WTC11 (cell line): ENCODE measurements around the gene SELENOI. TPM values are rescaled to one million over a fixed set of nuclear protein-coding genes. Genes with fewer than 3 reads are reported as not detected.

Source experiments
- ATAC-seq: fragments of 200-7000 bp; cut with Tn5 transposase; 2 replicates; pipeline ENCODE4 v1.10.0; 2021; ENCODE audit warnings: mild to moderate bottlenecking, moderate library complexity
- CTCF ChIA-PET: fragments of 300-600 bp; sonication (Branson Sonifier 250); formaldehyde crosslinking; loops from one replicate; lab custom pipeline; 2021; ENCODE audit warnings: antibody characterized with exemption; lab: Charles Lee
- POLR2A ChIA-PET: fragments of 350-600 bp; sonication (Branson Sonifier 250); formaldehyde crosslinking; loops from one replicate; lab custom pipeline; 2021; ENCODE audit warnings: antibody characterized with exemption; lab: Charles Lee
- DNase-seq: peaks from one replicate; pipeline ENCODE4 v3.0.0; 2021; ENCODE audit warnings: low spot score
- H3K27ac Mint-ChIP-seq: 2 replicates; pipeline ENCODE4 v1.8.0; 2021; ENCODE audit warnings: mixed read lengths
- H3K27me3 Mint-ChIP-seq: 2 replicates; pipeline ENCODE4 v1.8.0; 2021; ENCODE audit warnings: low read depth, mild to moderate bottlenecking, moderate library complexity, mixed read lengths
- H3K36me3 Mint-ChIP-seq: 2 replicates; pipeline ENCODE4 v1.8.0; 2021; ENCODE audit warnings: mixed read lengths
- H3K4me1 Mint-ChIP-seq: 2 replicates; pipeline ENCODE4 v1.8.0; 2022; ENCODE audit warnings: mixed read lengths
- H3K4me3 Mint-ChIP-seq: 2 replicates; pipeline ENCODE4 v1.8.0; 2021; ENCODE audit warnings: mild to moderate bottlenecking, moderate library complexity, mixed read lengths
- H3K9me3 Mint-ChIP-seq: 2 replicates; pipeline ENCODE4 v1.8.0; 2021; ENCODE audit warnings: mixed read lengths
- CBFB ChIP-seq: sonication (generic); formaldehyde crosslinking; IDR thresholded peaks from 2 replicates; pipeline ENCODE4 v1.8.1; 2022; ENCODE audit warnings: mild to moderate bottlenecking, low read depth, missing genetic modification reagents
- E2F5 ChIP-seq: sonication (generic); formaldehyde crosslinking; IDR thresholded peaks from 2 replicates; pipeline ENCODE4 v1.8.1; 2022; ENCODE audit warnings: mild to moderate bottlenecking, moderate library complexity, missing genetic modification reagents
- ELF4 ChIP-seq: sonication (generic); formaldehyde crosslinking; IDR thresholded peaks from 2 replicates; pipeline ENCODE4 v1.8.1; 2022; ENCODE audit warnings: low read depth, mild to moderate bottlenecking, moderate library complexity, missing genetic modification reagents
- FOXJ3 ChIP-seq: sonication (generic); formaldehyde crosslinking; IDR thresholded peaks from 2 replicates; pipeline ENCODE4 v1.9.0; 2021; ENCODE audit warnings: missing genetic modification reagents, mild to moderate bottlenecking, borderline replicate concordance
- FOXK1 ChIP-seq: sonication (generic); formaldehyde crosslinking; IDR thresholded peaks from 2 replicates; pipeline ENCODE4 v1.8.0; 2022; ENCODE audit warnings: mild to moderate bottlenecking, moderate library complexity, missing genetic modification reagents
- IRF1 ChIP-seq: sonication (generic); formaldehyde crosslinking; IDR thresholded peaks from 2 replicates; pipeline ENCODE4 v1.8.0; 2023; ENCODE audit warnings: missing genetic modification reagents
- JUN ChIP-seq: sonication (generic); formaldehyde crosslinking; IDR thresholded peaks from 2 replicates; pipeline ENCODE4 v1.8.0; 2023; ENCODE audit warnings: mild to moderate bottlenecking, missing genetic modification reagents
- KAT7 ChIP-seq: sonication (generic); formaldehyde crosslinking; IDR thresholded peaks from 2 replicates; pipeline ENCODE4 v1.8.1; 2023; ENCODE audit warnings: missing genetic modification reagents, mild to moderate bottlenecking, borderline replicate concordance
- MXD4 ChIP-seq: fragments of 250-450 bp; sonication (Bioruptor Pico); IDR thresholded peaks from 2 replicates; pipeline ENCODE4 v1.8.0; 2021; ENCODE audit warnings: mild to moderate bottlenecking, moderate library complexity, borderline replicate concordance
- NR3C1 ChIP-seq: sonication (generic); formaldehyde crosslinking; conservative IDR thresholded peaks from 2 replicates; pipeline ENCODE4 v1.8.1; 2023; ENCODE audit warnings: low read depth, mild to moderate bottlenecking, missing genetic modification reagents
- OVOL2 ChIP-seq: fragments of 250-450 bp; sonication (Bioruptor Pico); IDR thresholded peaks from 2 replicates; pipeline ENCODE4 v1.9.0; 2021; ENCODE audit warnings: mild to moderate bottlenecking, borderline replicate concordance
- PRRX2 ChIP-seq: fragments of 250-450 bp; sonication (Bioruptor Pico); IDR thresholded peaks from 2 replicates; pipeline ENCODE4 v1.8.0; 2021; ENCODE audit warnings: mild to moderate bottlenecking
- ZBTB21 ChIP-seq: sonication (generic); formaldehyde crosslinking; IDR thresholded peaks from 2 replicates; pipeline ENCODE4 v1.8.1; 2023; ENCODE audit warnings: mild to moderate bottlenecking, missing genetic modification reagents, borderline replicate concordance
- ZNF232 ChIP-seq: sonication (generic); formaldehyde crosslinking; IDR thresholded peaks from 2 replicates; pipeline ENCODE4 v1.8.0; 2022; ENCODE audit warnings: mild to moderate bottlenecking, missing genetic modification reagents
- total RNA-seq: library from RNA; stranded (reverse); gene quantifications from 3 replicates; pipeline ENCODE4 v1.2.3, GENCODE V29; 2021
- TF ChIP-seq, protein P1 (sequence below): sonication (generic); formaldehyde crosslinking; IDR thresholded peaks from 2 replicates; pipeline ENCODE4 v1.8.0; 2022; ENCODE audit warnings: mild to moderate bottlenecking, missing genetic modification reagents
- TF ChIP-seq, protein P2 (sequence below): sonication (generic); formaldehyde crosslinking; IDR thresholded peaks from 2 replicates; pipeline ENCODE4 v1.8.0; 2022; ENCODE audit warnings: missing genetic modification reagents
- TF ChIP-seq, protein P3 (sequence below): sonication (generic); formaldehyde crosslinking; IDR thresholded peaks from 2 replicates; pipeline ENCODE4 v1.8.1; 2023; ENCODE audit warnings: mild to moderate bottlenecking, missing genetic modification reagents
- TF ChIP-seq, protein P4 (sequence below): sonication (generic); formaldehyde crosslinking; IDR thresholded peaks from 2 replicates; pipeline ENCODE4 v1.8.0; 2023; ENCODE audit warnings: missing genetic modification reagents, mild to moderate bottlenecking, borderline replicate concordance
- TF ChIP-seq, protein P5 (sequence below): fragments of 250-450 bp; sonication (Bioruptor Pico); conservative IDR thresholded peaks from 2 replicates; pipeline ENCODE4 v1.9.0; 2021; ENCODE audit warnings: mild to moderate bottlenecking

Gene SELENOI
- total RNA-seq, 1 experiment from 2014 or later, result 53.1 TPM

DNA sequence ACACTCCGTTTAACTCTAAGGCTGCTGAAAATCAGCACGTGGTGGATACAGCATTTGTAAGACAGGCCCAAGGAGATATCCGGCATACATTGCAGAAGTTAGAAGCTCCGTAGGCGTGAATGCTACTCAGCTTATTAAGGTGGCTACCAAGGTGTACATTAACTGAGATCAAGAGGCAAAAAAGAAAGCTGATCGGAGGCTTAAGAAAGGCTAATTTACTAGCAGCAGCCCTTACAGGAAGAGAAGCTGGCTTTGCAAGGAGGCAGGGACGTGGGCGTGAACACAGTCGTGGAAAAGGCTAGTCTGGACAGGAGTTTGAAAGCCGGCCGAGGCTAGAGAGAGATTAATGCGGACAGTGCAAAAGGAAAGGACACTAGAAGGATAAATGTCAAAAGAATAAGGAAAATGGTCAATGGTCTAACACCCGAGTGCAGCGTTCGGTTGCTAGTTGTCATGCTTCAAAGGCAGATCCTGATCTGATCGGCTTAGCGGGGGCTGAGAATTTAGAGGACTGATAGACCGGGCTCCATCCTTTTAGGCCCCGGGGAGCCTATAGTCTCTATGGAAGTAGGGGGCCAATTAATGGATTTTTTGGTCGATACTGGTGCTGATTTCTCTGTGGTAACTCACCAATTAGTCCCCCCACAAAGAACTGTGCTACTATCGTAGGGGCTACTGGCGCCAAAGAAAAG, 45.6 kb upstream of the SELENOI start (continued):
- TF ChIP-seq, protein P1, sequence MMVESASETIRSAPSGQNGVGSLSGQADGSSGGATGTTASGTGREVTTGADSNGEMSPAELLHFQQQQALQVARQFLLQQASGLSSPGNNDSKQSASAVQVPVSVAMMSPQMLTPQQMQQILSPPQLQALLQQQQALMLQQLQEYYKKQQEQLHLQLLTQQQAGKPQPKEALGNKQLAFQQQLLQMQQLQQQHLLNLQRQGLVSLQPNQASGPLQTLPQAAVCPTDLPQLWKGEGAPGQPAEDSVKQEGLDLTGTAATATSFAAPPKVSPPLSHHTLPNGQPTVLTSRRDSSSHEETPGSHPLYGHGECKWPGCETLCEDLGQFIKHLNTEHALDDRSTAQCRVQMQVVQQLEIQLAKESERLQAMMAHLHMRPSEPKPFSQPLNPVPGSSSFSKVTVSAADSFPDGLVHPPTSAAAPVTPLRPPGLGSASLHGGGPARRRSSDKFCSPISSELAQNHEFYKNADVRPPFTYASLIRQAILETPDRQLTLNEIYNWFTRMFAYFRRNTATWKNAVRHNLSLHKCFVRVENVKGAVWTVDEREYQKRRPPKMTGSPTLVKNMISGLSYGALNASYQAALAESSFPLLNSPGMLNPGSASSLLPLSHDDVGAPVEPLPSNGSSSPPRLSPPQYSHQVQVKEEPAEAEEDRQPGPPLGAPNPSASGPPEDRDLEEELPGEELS, result no peak
- TF ChIP-seq KAT7 (no peak), E2F5 (CRISPR knock-in tag) (no peak), OVOL2 (no peak), NR3C1 (CRISPR knock-in tag) (no peak)

DNA sequence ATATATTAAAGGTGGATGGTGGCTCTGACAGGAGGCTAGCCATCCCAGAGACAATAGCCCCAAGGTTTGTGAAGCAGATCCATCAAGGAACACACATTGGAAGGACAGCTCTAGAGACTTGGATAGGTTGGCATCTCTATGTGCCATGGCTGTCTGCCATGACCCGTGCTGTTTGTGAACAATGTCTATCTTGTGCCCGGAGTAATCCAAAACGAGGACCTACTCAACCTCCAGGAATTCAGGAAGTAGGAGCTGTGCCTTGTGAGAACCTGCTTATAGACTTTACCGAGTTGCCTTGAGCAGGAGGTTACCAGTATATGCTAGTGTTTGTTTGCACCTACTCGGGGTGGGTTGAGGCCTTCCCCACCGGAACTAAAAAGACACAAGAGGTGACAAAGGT, 43.1 kb upstream of the SELENOI start:
- no peak overlapping the region for H3K4me3 Mint-ChIP-seq
- no peak overlapping the region for H3K27ac Mint-ChIP-seq
- H3K4me1 Mint-ChIP-seq, result peaks cover 12% of the 10 kb centered on the region
- POLR2A ChIA-PET, result no interaction called here
- peaks cover 5% of the 10 kb centered on the region; the same call in 1 of the 2 replicates for H3K36me3 Mint-ChIP-seq
- CTCF ChIA-PET, result no interaction called here
- H3K9me3 Mint-ChIP-seq, result no peaks in the 10 kb centered on the region
- no peak for DNase-seq
- no peaks in the 10 kb centered on the region for H3K27me3 Mint-ChIP-seq
- ATAC-seq, result no peak
- TF ChIP-seq ZBTB21 (no peak), IRF1 (CRISPR knock-in tag) (no peak), JUN (CRISPR knock-in tag) (no peak), CBFB (CRISPR knock-in tag) (no peak), ELF4 (CRISPR knock-in tag) (no peak), PRRX2 (CRISPR knock-in tag) (no peak), FOXJ3 (no peak), MXD4 (CRISPR knock-in tag) (no peak), KAT7 (no peak), ZNF232 (CRISPR knock-in tag) (no peak), FOXK1 (no peak)
- TF ChIP-seq, protein P2, sequence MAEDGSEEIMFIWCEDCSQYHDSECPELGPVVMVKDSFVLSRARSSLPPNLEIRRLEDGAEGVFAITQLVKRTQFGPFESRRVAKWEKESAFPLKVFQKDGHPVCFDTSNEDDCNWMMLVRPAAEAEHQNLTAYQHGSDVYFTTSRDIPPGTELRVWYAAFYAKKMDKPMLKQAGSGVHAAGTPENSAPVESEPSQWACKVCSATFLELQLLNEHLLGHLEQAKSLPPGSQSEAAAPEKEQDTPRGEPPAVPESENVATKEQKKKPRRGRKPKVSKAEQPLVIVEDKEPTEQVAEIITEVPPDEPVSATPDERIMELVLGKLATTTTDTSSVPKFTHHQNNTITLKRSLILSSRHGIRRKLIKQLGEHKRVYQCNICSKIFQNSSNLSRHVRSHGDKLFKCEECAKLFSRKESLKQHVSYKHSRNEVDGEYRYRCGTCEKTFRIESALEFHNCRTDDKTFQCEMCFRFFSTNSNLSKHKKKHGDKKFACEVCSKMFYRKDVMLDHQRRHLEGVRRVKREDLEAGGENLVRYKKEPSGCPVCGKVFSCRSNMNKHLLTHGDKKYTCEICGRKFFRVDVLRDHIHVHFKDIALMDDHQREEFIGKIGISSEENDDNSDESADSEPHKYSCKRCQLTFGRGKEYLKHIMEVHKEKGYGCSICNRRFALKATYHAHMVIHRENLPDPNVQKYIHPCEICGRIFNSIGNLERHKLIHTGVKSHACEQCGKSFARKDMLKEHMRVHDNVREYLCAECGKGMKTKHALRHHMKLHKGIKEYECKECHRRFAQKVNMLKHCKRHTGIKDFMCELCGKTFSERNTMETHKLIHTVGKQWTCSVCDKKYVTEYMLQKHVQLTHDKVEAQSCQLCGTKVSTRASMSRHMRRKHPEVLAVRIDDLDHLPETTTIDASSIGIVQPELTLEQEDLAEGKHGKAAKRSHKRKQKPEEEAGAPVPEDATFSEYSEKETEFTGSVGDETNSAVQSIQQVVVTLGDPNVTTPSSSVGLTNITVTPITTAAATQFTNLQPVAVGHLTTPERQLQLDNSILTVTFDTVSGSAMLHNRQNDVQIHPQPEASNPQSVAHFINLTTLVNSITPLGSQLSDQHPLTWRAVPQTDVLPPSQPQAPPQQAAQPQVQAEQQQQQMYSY (CRISPR knock-in tag), result no peak
- TF ChIP-seq, protein P3, sequence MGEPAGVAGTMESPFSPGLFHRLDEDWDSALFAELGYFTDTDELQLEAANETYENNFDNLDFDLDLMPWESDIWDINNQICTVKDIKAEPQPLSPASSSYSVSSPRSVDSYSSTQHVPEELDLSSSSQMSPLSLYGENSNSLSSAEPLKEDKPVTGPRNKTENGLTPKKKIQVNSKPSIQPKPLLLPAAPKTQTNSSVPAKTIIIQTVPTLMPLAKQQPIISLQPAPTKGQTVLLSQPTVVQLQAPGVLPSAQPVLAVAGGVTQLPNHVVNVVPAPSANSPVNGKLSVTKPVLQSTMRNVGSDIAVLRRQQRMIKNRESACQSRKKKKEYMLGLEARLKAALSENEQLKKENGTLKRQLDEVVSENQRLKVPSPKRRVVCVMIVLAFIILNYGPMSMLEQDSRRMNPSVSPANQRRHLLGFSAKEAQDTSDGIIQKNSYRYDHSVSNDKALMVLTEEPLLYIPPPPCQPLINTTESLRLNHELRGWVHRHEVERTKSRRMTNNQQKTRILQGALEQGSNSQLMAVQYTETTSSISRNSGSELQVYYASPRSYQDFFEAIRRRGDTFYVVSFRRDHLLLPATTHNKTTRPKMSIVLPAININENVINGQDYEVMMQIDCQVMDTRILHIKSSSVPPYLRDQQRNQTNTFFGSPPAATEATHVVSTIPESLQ (CRISPR knock-in tag), result no peak
- TF ChIP-seq, protein P4, sequence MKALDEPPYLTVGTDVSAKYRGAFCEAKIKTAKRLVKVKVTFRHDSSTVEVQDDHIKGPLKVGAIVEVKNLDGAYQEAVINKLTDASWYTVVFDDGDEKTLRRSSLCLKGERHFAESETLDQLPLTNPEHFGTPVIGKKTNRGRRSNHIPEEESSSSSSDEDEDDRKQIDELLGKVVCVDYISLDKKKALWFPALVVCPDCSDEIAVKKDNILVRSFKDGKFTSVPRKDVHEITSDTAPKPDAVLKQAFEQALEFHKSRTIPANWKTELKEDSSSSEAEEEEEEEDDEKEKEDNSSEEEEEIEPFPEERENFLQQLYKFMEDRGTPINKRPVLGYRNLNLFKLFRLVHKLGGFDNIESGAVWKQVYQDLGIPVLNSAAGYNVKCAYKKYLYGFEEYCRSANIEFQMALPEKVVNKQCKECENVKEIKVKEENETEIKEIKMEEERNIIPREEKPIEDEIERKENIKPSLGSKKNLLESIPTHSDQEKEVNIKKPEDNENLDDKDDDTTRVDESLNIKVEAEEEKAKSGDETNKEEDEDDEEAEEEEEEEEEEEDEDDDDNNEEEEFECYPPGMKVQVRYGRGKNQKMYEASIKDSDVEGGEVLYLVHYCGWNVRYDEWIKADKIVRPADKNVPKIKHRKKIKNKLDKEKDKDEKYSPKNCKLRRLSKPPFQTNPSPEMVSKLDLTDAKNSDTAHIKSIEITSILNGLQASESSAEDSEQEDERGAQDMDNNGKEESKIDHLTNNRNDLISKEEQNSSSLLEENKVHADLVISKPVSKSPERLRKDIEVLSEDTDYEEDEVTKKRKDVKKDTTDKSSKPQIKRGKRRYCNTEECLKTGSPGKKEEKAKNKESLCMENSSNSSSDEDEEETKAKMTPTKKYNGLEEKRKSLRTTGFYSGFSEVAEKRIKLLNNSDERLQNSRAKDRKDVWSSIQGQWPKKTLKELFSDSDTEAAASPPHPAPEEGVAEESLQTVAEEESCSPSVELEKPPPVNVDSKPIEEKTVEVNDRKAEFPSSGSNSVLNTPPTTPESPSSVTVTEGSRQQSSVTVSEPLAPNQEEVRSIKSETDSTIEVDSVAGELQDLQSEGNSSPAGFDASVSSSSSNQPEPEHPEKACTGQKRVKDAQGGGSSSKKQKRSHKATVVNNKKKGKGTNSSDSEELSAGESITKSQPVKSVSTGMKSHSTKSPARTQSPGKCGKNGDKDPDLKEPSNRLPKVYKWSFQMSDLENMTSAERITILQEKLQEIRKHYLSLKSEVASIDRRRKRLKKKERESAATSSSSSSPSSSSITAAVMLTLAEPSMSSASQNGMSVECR (CRISPR knock-in tag), result no peak
- TF ChIP-seq, protein P5, sequence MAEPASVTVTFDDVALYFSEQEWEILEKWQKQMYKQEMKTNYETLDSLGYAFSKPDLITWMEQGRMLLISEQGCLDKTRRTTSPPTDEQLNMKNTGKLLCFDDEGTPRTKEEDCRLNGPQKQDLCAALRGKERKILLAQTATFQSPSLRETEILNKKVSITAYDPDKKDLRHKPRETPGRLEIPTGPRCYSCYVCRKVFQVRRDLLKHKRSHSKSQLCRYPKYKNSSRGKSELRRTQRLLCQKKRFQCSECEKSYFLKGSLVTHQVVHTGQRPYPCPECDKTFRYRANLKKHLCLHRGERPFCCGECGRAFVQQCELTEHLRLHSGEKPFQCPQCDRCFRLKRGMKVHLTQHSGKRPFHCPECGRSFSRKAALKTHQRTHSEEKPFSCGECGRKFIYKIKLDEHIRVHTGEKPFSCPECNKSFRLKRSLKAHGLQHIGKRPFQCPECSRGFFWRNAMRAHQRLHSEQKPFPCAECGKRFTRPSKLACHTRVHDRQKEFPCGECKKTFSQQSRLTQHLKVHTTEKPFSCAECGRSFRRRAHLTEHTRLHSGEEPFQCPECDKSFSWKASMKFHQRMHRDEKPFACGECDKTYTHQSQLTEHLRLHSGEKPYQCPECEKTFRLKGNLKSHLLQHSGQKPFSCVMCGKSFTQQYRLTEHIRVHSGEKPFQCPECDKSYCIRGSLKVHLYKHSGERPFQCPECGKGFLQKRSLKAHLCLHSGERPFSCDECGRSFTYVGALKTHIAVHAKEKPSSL, result no peak
